Upper lobe of right lung (tissue), 1 donor: ENCODE data around the gene WDR27. TPM values are rescaled to one million over a fixed set of nuclear protein-coding genes. Genes with fewer than 3 reads are reported as not detected.

ENCODE experiments used
- ATAC-seq: fragments of 200-7000 bp; cut with Tn5 transposase; one replicate; pipeline ENCODE4 v1.9.1; 2020; ENCODE audit warnings: mild to moderate bottlenecking, moderate library complexity
- DNase-seq: peaks from one replicate; pipeline ENCODE4 v3.0.0-alpha.2; 2020
- H3K27ac ChIP-seq: fragments of 200-600 bp; one replicate; pipeline ENCODE4 v1.8.0; 2022
- H3K27me3 ChIP-seq: fragments of 200-600 bp; one replicate; pipeline ENCODE4 v1.8.0; 2022; ENCODE audit warnings: mild to moderate bottlenecking
- H3K36me3 ChIP-seq: fragments of 200-600 bp; one replicate; pipeline ENCODE4 v1.8.0; 2022
- H3K4me1 ChIP-seq: fragments of 200-600 bp; one replicate; pipeline ENCODE4 v1.8.0; 2022
- H3K4me3 ChIP-seq: fragments of 200-600 bp; one replicate; pipeline ENCODE4 v1.8.0; 2022; ENCODE audit warnings: mild to moderate bottlenecking
- H3K9me3 ChIP-seq: fragments of 200-600 bp; one replicate; pipeline ENCODE4 v1.8.0; 2022
- intact Hi-C: fragments of 100-400 bp; cut with DNase I; formaldehyde crosslinking; loops from one replicate; pipeline ENCODE4 v1.11.0; 2022
- total RNA-seq: library from RNA; stranded (reverse); fragmentation: NEBNext Ultra II Directional; extraction: Animal tissue kit (Norgen Biotek cat#: 25700); gene quantifications from one replicate; pipeline ENCODE4 v1.2.1, GENCODE V29; 2021
- TF ChIP-seq, protein P1 (sequence below): fragments of 200-600 bp; IDR thresholded peaks from one replicate; pipeline ENCODE4 v1.8.0; 2022; ENCODE audit warnings: antibody characterized with exemption
- donor health status: DM: no; HTN: yes; CAD: no; lungs with severe emphysema.

WDR27 gene
- total RNA-seq, 1 donor from 2014 or later = 39.0 TPM

DNA sequence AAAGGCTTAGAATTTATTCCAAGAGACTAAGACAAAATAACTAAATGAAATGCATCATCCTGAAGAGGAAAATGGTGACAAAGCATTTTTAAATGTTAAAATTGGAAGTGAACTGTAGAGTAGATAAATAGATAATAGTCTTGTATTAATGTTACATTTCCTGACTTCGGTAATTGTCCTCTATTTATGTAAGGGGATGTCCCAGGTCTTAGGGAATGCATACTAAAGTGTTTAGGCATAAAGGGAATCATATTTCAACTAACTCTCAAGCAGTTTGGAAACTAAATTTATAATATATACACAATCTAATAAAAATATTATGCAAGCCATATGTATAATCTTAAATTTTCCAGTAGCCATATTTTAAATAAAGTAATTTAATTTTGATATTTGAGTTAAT, 159.3 kb downstream of the WDR27 start:
- Histone ChIP-seq H3K27me3 (no peaks in the 10 kb centered on the region), H3K4me3 (no peak overlapping the region), H3K4me1 (no peaks in the 10 kb centered on the region), H3K36me3 (no peaks in the 10 kb centered on the region), H3K9me3 (no peaks in the 10 kb centered on the region), H3K27ac (no peak overlapping the region)
- intact Hi-C loops = no loop called here
- DNase-seq (no peak), ATAC-seq (no peak)
- TF ChIP-seq, protein P1, sequence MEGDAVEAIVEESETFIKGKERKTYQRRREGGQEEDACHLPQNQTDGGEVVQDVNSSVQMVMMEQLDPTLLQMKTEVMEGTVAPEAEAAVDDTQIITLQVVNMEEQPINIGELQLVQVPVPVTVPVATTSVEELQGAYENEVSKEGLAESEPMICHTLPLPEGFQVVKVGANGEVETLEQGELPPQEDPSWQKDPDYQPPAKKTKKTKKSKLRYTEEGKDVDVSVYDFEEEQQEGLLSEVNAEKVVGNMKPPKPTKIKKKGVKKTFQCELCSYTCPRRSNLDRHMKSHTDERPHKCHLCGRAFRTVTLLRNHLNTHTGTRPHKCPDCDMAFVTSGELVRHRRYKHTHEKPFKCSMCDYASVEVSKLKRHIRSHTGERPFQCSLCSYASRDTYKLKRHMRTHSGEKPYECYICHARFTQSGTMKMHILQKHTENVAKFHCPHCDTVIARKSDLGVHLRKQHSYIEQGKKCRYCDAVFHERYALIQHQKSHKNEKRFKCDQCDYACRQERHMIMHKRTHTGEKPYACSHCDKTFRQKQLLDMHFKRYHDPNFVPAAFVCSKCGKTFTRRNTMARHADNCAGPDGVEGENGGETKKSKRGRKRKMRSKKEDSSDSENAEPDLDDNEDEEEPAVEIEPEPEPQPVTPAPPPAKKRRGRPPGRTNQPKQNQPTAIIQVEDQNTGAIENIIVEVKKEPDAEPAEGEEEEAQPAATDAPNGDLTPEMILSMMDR = no peak

DNA sequence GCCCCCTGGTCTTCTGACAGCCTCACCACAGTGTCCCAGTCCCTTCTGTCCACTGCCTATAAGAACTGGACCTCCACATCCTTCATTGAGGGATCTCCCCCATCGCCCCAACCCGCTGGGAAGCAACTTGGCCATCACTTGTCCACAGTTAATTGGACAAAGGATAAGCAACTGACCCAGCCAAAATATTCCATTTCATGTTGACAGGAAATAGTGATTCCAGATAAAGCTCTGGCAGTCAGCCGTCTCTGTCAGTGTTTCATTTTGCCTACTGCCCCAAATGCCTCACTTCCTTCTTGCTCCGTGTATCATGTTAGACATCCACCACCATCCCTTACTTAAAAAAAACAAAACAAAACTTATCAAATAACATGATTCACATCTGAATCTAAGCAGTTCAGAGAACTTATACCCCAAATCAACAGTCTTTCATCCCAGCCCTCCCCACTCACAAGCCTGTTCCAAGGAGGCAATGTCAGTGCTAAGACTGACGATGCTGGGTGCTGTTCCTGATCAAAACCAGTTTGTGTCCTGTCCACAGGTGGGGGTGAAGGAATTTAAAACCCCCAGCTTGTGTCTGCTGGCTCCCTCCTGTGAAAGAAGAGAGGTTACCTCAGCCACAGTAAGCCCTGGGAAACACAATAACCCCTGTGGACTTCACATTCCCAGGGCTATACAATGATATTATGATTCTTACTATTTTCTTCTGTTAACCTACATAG, 162.5 kb downstream of the WDR27 start:
- no peaks in the 10 kb centered on the region for H3K27me3 ChIP-seq
- no peaks in the 10 kb centered on the region for H3K36me3 ChIP-seq
- TF ChIP-seq, protein P1 = no peak
- no peak for ATAC-seq
- peaks cover 12% of the 10 kb centered on the region for H3K9me3 ChIP-seq
- no peak overlapping the region for H3K27ac ChIP-seq
- intact Hi-C loops = no loop called here
- DNase-seq = no peak
- H3K4me3 ChIP-seq = no peak overlapping the region
- H3K4me1 ChIP-seq = no peaks in the 10 kb centered on the region

GRCh38 chr6:169536446-169537170, 165.2 kb downstream of the WDR27 start:
- ATAC-seq (no peak), DNase-seq (no peak)
- Histone ChIP-seq H3K27ac (no peak overlapping the region), H3K27me3 (no peaks in the 10 kb centered on the region), H3K36me3 (no peaks in the 10 kb centered on the region), H3K4me1 (no peaks in the 10 kb centered on the region), H3K4me3 (no peak overlapping the region), H3K9me3 (peaks cover 12% of the 10 kb centered on the region)
- intact Hi-C loops = no loop called here
- TF ChIP-seq, protein P1 = no peak

DNA sequence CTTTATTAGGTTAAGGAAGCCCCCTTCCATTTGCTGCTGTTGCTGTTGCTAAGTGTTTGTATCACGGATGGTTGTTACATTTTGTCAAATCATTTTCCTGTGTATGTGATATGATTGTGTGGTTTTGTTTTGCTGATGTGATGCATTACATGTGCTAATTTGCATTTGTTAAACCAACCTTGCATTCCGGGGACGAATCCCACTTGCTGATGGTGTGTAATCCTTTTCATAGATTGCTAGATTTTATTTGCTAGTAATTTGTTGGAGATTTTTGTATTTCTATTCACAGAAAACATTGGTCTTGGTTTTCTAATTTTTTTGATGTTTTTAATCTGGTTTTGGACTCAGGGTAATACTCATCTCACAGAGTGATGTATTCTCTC, 167.8 kb downstream of the WDR27 start:
- H3K4me3 ChIP-seq = no peak overlapping the region
- peaks cover 12% of the 10 kb centered on the region for H3K9me3 ChIP-seq
- no peak overlapping the region for H3K27ac ChIP-seq
- DNase-seq (no peak), ATAC-seq (no peak)
- no peaks in the 10 kb centered on the region for H3K36me3 ChIP-seq
- TF ChIP-seq, protein P1 = no peak
- no peaks in the 10 kb centered on the region for H3K27me3 ChIP-seq
- intact Hi-C loops = no loop called here
- peaks cover 3% of the 10 kb centered on the region for H3K4me1 ChIP-seq

DNA sequence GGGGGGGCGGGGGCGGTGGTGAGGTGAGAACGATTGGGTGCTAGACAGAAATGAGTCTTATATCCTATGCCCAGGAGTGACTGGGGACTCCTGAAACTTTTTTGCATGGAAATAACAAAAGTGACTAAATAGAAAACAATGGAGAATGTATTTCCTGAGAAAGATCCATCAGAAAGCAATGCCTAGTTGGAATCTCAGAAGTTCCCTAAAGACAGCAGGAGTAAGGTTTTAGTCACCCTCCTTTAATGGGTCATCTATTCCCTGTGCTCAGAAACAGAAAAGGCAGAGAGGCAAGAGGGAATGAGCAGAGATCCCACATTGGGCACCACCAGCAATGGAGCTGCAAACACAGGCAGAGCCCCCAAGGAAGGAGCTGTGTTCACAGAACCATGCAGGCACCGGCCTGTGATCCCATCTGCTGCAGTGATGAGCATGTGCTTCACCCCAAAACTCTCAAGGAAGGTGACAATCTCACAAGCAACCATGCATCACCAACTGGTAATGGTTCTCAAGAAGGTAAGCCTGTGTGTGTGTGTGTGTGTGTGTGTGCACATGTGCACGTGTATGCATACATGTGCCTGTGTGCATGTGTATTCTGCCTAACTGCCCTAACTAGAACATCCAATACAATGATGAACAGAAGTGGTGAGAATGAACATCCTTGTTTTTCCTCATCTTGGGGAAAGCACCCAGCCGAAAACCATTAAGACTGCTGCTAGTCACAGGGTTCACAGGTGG, 168.4 kb downstream of the WDR27 start:
- Histone ChIP-seq H3K27ac (no peak overlapping the region), H3K4me1 (peaks cover 3% of the 10 kb centered on the region), H3K27me3 (no peaks in the 10 kb centered on the region), H3K4me3 (no peak overlapping the region), H3K9me3 (peaks cover 12% of the 10 kb centered on the region), H3K36me3 (no peaks in the 10 kb centered on the region)
- intact Hi-C loops = no loop called here
- ATAC-seq = no peak
- TF ChIP-seq, protein P1 = no peak
- DNase-seq = no peak
